HCT116 (cell line): Measurements from ENCODE around the gene FCN3. TPM values are rescaled to one million over a fixed set of nuclear protein-coding genes. Genes with fewer than 3 reads are reported as not detected.

ENCODE experiments used
- ATAC-seq: fragments of 200-7000 bp; cut with Tn5 transposase; 2 replicates; pipeline ENCODE4 v1.9.1; 2020; ENCODE audit warnings: mild to moderate bottlenecking, moderate library complexity
- BruUV-seq: library from RNA; stranded (reverse); fragments of 400-500 nt; replicated peaks from 2 replicates; lab custom pipeline; 2021; lab: Mats Ljungman, UMichigan
- CTCF ChIA-PET: fragments of 300-600 bp; sonication (Branson Sonifier 250); formaldehyde crosslinking; loops from one replicate; lab custom pipeline; 2021; ENCODE audit warnings: antibody characterized with exemption; lab: Charles Lee
- POLR2A ChIA-PET: fragments of 300-600, 350-600 bp; sonication (Branson Sonifier 250); formaldehyde crosslinking; loops from one replicate; lab custom pipeline; 2021; ENCODE audit warnings: antibody characterized with exemption; lab: Charles Lee
- RAD21 ChIA-PET, 2 experiments: fragments of 300-600 bp; sonication (Branson Sonifier 250); formaldehyde crosslinking; loops; one replicate each; lab custom pipeline; 2023; ENCODE audit warnings: low total read pairs in 2 of 2; ENCODE audit not compliant: uncharacterized antibody in 2 of 2, unreplicated experiment in 2 of 2, low non-redundant PET in 1 of 2; lab: Charles Lee
- DNase-seq: peaks from one replicate; pipeline ENCODE4 v3.0.0-alpha.2; 2010; ENCODE audit warnings: low read depth, low spot score
- H2AFZ ChIP-seq: fragments of 200-600 bp; shearing (Covaris generic), sonication (generic); 2 replicates; pipeline ENCODE4 v1.6.1; 2017; ENCODE audit warnings: low read depth, mixed run types, mixed read lengths, antibody characterized with exemption, low read length; ENCODE audit not compliant: poor library complexity, severe bottlenecking
- H3K27ac ChIP-seq: 2 replicates; pipeline ENCODE4 v1.5.1; 2012; ENCODE audit warnings: low read depth, low read length
- H3K27me3 ChIP-seq: fragments of 200-600 bp; sonication (generic); 2 replicates; pipeline ENCODE4 v1.6.1; 2016; ENCODE audit warnings: mixed run types, low read length, mixed read lengths; ENCODE audit not compliant: insufficient read depth
- H3K36me3 ChIP-seq, 2 experiments: fragments of 200-500 bp in 1 of 2; fragments of 200-600 bp in 1 of 2; sonication (Bioruptor generic) in 1 of 2; sonication (generic) in 1 of 2; 2 replicates each; pipeline versions ENCODE4 v1.5.1 to v1.6.1; 2014 to 2016; ENCODE audit warnings: low read length in 2 of 2, inconsistent platforms in 1 of 2, mixed read lengths in 1 of 2, mixed run types in 1 of 2; ENCODE audit not compliant: insufficient read depth in 2 of 2, control insufficient read depth in 1 of 2
- H3K4me1 ChIP-seq, 2 experiments: fragments of 200-600 bp in 1 of 2; sonication (generic) in 1 of 2; 2 replicates each; pipeline versions ENCODE4 v1.5.1 to v1.6.1; 2012 to 2017; ENCODE audit warnings: low read length in 2 of 2, inconsistent platforms in 1 of 2, mild to moderate bottlenecking in 1 of 2, mixed read lengths in 1 of 2, mixed run types in 1 of 2, moderate library complexity in 1 of 2; ENCODE audit not compliant: insufficient read depth in 2 of 2, control insufficient read depth in 1 of 2
- H3K4me2 ChIP-seq: fragments of 200-600 bp; sonication (generic); 2 replicates; pipeline ENCODE4 v1.6.1; 2017; ENCODE audit warnings: mixed run types, low read length, mixed read lengths
- H3K4me3 ChIP-seq, 2 experiments: fragments of 200-600 bp in 1 of 2; sonication (generic) in 1 of 2; replicated peaks in 1 of 2; 2 replicates each; pipeline ENCODE4 v1.5.1; 2011 to 2016; ENCODE audit warnings: low read length in 2 of 2, control low read depth in 1 of 2, low read depth in 1 of 2, mild to moderate bottlenecking in 1 of 2, mixed read lengths in 1 of 2, mixed run types in 1 of 2
- H3K79me2 ChIP-seq: fragments of 200-600 bp; sonication (generic); 2 replicates; pipeline ENCODE4 v1.6.1; 2017; ENCODE audit warnings: mild to moderate bottlenecking, mixed run types, low read length, moderate library complexity, mixed read lengths; ENCODE audit not compliant: insufficient read depth
- H3K9ac ChIP-seq: fragments of 200-600 bp; sonication (generic); 2 replicates; pipeline ENCODE4 v1.6.1; 2016; ENCODE audit warnings: low read length, mixed read lengths
- H3K9me2 ChIP-seq: fragments of 200-600 bp; sonication (generic), shearing (Covaris generic); 2 replicates; pipeline ENCODE4 v1.6.1; 2017; ENCODE audit warnings: mixed run types, mild to moderate bottlenecking, moderate library complexity; ENCODE audit not compliant: insufficient read depth
- H3K9me3 ChIP-seq, 2 experiments: fragments of 200-500 bp in 1 of 2; fragments of 200-600 bp in 1 of 2; sonication (Bioruptor generic) in 1 of 2; sonication (generic) in 1 of 2; 2 replicates each; pipeline ENCODE4 v1.6.1; 2014 to 2017; ENCODE audit warnings: low read length in 2 of 2, mixed read lengths in 2 of 2, inconsistent platforms in 1 of 2, low read depth in 1 of 2, mild to moderate bottlenecking in 1 of 2, mixed run types in 1 of 2, moderate library complexity in 1 of 2; ENCODE audit not compliant: control insufficient read depth in 1 of 2, insufficient read depth in 1 of 2
- H4K20me1 ChIP-seq: fragments of 200-600 bp; sonication (generic), shearing (Covaris generic); 2 replicates; pipeline ENCODE4 v1.6.1; 2017; ENCODE audit warnings: mixed run types, mild to moderate bottlenecking, moderate library complexity; ENCODE audit not compliant: insufficient read depth
- CBX3 ChIP-seq: IDR thresholded peaks from 2 replicates; pipeline ENCODE4 v1.6.1; 2012; ENCODE audit warnings: low read depth
- CEBPB ChIP-seq: IDR thresholded peaks from 2 replicates; pipeline ENCODE4 v1.6.1; 2012; ENCODE audit warnings: low read depth
- EGR1 ChIP-seq: IDR thresholded peaks from 2 replicates; pipeline ENCODE4 v1.6.1; 2012; ENCODE audit warnings: low read depth
- EZH2phosphoT487 ChIP-seq: fragments of 200-600 bp; IDR thresholded peaks from 2 replicates; pipeline ENCODE4 v1.6.1; 2018; ENCODE audit warnings: antibody characterized with exemption, borderline replicate concordance
- FOSL1 ChIP-seq: IDR thresholded peaks from 2 replicates; pipeline ENCODE4 v1.6.1; 2012; ENCODE audit warnings: low read depth
- POLR2A ChIP-seq: IDR thresholded peaks from 2 replicates; pipeline ENCODE4 v1.7.0; 2011; ENCODE audit warnings: borderline replicate concordance; ENCODE audit not compliant: insufficient read depth, insufficient read length; ENCODE audit errors: extremely low read depth
- RAD21 ChIP-seq: IDR thresholded peaks from 2 replicates; pipeline ENCODE4 v1.6.1; 2012; ENCODE audit warnings: low read depth, mild to moderate bottlenecking
- SP1 ChIP-seq: IDR thresholded peaks from 2 replicates; pipeline ENCODE4 v1.6.1; 2012; ENCODE audit warnings: low read depth
- TCF7L2 ChIP-seq: IDR thresholded peaks from 2 replicates; pipeline ENCODE4 v1.7.0; 2011; ENCODE audit warnings: borderline replicate concordance, inconsistent platforms; ENCODE audit not compliant: insufficient read depth, insufficient read length; ENCODE audit errors: extremely low read depth
- YY1 ChIP-seq: IDR thresholded peaks from 2 replicates; pipeline ENCODE4 v1.6.1; 2011; ENCODE audit warnings: low read length, low read depth, moderate library complexity, mild to moderate bottlenecking; ENCODE audit not compliant: insufficient replicate concordance; ENCODE audit errors: extremely low read depth
- ZNF274 ChIP-seq: fragments of 200-500 bp; sonication (Bioruptor generic); IDR thresholded peaks from 2 replicates; pipeline ENCODE4 v1.6.1; 2014; ENCODE audit warnings: mild to moderate bottlenecking, low read depth, low read length, inconsistent platforms
- intact Hi-C: fragments of 100-400 bp; cut with micrococcal nuclease; formaldehyde crosslinking; loops from 2 replicates; pipeline ENCODE4 v1.10.0; 2022
- total RNA-seq: library from RNA; stranded (reverse); gene quantifications from one replicate; pipeline ENCODE4 v1.2.1, GENCODE V29; 2021; ENCODE audit not compliant: unreplicated experiment
- TF ChIP-seq, protein P1 (sequence below): IDR thresholded peaks from 2 replicates; pipeline ENCODE4 v1.6.1; 2011; ENCODE audit warnings: mild to moderate bottlenecking, low read length, moderate library complexity; ENCODE audit not compliant: insufficient replicate concordance; ENCODE audit errors: extremely low read depth
- TF ChIP-seq, protein P2 (sequence below): IDR thresholded peaks from 2 replicates; pipeline ENCODE4 v1.6.1; 2012
- TF ChIP-seq, protein P3 (sequence below): IDR thresholded peaks from 2 replicates; pipeline ENCODE4 v1.6.1; 2012; ENCODE audit warnings: low read depth

FCN3 gene
- total RNA-seq, 1 experiment from 2014 or later = 1.2 TPM

DNA sequence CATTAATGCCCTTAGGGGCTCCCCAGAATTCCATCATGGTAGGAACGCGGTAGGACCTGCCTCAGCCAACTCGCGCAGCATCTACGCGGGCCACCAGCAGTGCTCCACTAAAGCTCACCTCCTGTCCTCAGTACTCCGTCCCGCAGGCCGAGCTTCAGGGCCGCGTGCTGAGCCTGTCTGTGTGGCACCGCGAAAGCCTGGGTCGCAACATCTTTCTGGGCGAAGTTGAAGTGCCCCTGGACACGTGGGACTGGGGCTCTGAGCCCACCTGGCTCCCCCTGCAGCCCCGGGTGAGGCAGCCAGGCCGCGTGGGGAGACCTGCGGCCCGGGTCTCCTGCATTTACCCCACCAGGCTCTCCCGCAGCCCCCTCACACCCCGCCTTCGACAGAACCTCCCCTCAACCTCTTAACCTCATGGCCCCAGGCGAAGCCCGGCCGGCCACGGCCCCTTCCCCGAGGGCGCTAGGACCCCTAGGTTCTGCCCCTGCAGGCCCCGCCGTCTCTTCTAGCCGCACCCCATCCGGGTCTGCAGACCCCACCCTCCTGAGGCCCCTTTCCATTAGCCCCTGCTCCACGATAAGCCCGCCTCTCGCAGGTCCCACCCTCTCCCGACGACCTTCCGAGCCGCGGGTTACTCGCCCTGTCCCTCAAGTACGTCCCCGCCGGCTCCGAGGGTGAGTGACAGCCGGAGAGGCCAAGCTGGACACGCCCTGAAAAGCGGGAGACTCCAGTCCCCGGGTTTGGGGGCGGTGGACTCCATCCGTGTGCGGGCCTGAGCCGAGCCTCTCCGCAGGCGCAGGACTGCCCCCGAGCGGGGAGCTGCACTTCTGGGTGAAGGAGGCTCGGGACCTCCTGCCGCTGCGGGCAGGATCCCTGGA is 23.7 kb downstream of the FCN3 start:
- no peak overlapping the region for H3K4me3 ChIP-seq
- H3K9ac ChIP-seq = no peak overlapping the region
- intact Hi-C loops = no loop called here
- 0 out of 2 replicates have a peak overlapping the region, but pooled peaks have one; percentile 16 for H3K27ac ChIP-seq
- H3K36me3 ChIP-seq = peaks cover 0 to 7% of the 10 kb centered on the region in 2 experiments; a peak in 1 of 4 replicates
- H3K4me1 ChIP-seq = peaks cover 26 to 37% of the 10 kb centered on the region in 2 experiments
- H3K4me2 ChIP-seq = no peak overlapping the region
- ChIA-PET POLR2A (interaction anchor here (1.2 kb wide), 1 partner anchor 9 kb away, joined by 3 read pairs; the partner anchor contains the start of gene SYTL1), RAD21 (no interaction called here), CTCF (no interaction called here)
- no TSS peak for BruUV-seq
- no peak overlapping the region for H2AFZ ChIP-seq
- H4K20me1 ChIP-seq = no peaks in the 10 kb centered on the region
- H3K9me2 ChIP-seq = no peaks in the 10 kb centered on the region
- TF ChIP-seq TCF7L2 (no peak), YY1 (no peak), EZH2phosphoT487 (no peak), CEBPB (no peak), FOSL1 (no peak), EGR1 (no peak), POLR2A (no peak), RAD21 (no peak), CBX3 (no peak), SP1 (no peak), ZNF274 (no peak)
- TF ChIP-seq, protein P1, sequence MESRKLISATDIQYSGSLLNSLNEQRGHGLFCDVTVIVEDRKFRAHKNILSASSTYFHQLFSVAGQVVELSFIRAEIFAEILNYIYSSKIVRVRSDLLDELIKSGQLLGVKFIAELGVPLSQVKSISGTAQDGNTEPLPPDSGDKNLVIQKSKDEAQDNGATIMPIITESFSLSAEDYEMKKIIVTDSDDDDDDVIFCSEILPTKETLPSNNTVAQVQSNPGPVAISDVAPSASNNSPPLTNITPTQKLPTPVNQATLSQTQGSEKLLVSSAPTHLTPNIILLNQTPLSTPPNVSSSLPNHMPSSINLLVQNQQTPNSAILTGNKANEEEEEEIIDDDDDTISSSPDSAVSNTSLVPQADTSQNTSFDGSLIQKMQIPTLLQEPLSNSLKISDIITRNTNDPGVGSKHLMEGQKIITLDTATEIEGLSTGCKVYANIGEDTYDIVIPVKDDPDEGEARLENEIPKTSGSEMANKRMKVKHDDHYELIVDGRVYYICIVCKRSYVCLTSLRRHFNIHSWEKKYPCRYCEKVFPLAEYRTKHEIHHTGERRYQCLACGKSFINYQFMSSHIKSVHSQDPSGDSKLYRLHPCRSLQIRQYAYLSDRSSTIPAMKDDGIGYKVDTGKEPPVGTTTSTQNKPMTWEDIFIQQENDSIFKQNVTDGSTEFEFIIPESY = no peak
- TF ChIP-seq, protein P2, sequence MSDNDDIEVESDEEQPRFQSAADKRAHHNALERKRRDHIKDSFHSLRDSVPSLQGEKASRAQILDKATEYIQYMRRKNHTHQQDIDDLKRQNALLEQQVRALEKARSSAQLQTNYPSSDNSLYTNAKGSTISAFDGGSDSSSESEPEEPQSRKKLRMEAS = no peak
- TF ChIP-seq, protein P3, sequence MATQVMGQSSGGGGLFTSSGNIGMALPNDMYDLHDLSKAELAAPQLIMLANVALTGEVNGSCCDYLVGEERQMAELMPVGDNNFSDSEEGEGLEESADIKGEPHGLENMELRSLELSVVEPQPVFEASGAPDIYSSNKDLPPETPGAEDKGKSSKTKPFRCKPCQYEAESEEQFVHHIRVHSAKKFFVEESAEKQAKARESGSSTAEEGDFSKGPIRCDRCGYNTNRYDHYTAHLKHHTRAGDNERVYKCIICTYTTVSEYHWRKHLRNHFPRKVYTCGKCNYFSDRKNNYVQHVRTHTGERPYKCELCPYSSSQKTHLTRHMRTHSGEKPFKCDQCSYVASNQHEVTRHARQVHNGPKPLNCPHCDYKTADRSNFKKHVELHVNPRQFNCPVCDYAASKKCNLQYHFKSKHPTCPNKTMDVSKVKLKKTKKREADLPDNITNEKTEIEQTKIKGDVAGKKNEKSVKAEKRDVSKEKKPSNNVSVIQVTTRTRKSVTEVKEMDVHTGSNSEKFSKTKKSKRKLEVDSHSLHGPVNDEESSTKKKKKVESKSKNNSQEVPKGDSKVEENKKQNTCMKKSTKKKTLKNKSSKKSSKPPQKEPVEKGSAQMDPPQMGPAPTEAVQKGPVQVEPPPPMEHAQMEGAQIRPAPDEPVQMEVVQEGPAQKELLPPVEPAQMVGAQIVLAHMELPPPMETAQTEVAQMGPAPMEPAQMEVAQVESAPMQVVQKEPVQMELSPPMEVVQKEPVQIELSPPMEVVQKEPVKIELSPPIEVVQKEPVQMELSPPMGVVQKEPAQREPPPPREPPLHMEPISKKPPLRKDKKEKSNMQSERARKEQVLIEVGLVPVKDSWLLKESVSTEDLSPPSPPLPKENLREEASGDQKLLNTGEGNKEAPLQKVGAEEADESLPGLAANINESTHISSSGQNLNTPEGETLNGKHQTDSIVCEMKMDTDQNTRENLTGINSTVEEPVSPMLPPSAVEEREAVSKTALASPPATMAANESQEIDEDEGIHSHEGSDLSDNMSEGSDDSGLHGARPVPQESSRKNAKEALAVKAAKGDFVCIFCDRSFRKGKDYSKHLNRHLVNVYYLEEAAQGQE = no peak
- no peaks in the 10 kb centered on the region for H3K9me3 ChIP-seq
- H3K27me3 ChIP-seq = no peaks in the 10 kb centered on the region
- H3K79me2 ChIP-seq = no peaks in the 10 kb centered on the region
- no peak for DNase-seq
- ATAC-seq = no peak
